ENCODE measurements around the gene GSKIP.

GSKIP gene

DNA sequence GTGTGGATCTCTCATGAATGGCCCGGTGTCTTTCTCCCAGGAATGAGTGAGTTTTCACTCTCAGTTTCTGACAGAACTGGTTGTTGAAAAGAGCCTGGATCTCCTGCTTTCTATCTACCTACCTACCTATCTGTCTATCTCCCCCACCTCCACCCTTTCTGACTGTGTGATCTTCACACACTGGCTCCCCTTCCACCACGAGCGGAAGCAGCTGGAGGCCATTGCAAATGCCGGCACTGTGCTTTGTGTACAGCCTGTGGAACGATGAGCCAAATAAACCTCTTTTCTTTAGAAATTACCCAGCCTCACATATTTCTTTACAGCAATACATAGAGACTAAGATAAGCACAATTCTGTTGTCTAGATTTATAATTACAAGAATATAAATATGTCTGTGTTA, 7.2 kb downstream of the GSKIP start:
- no peaks in the 10 kb centered on the region for H3K9me3 ChIP-seq (ENCODE audit: severe bottlenecking)
- no peak for ATAC-seq (ENCODE audit: low read depth)
- no peak for DNase-seq (ENCODE audit: low spot score)
- H3K36me3 ChIP-seq (ENCODE audit: low read depth) = peaks cover 10% of the 10 kb centered on the region; the same call in 1 of the 2 replicates
- H3K4me3 ChIP-seq (ENCODE audit: severe bottlenecking) = no peak overlapping the region
- H3K27me3 ChIP-seq (ENCODE audit: insufficient read depth, poor library complexity, severe bottlenecking) = no peaks in the 10 kb centered on the region
- no peak overlapping the region for H3K27ac ChIP-seq (ENCODE audit: poor library complexity, severe bottlenecking)
- TF ChIP-seq, protein P1, sequence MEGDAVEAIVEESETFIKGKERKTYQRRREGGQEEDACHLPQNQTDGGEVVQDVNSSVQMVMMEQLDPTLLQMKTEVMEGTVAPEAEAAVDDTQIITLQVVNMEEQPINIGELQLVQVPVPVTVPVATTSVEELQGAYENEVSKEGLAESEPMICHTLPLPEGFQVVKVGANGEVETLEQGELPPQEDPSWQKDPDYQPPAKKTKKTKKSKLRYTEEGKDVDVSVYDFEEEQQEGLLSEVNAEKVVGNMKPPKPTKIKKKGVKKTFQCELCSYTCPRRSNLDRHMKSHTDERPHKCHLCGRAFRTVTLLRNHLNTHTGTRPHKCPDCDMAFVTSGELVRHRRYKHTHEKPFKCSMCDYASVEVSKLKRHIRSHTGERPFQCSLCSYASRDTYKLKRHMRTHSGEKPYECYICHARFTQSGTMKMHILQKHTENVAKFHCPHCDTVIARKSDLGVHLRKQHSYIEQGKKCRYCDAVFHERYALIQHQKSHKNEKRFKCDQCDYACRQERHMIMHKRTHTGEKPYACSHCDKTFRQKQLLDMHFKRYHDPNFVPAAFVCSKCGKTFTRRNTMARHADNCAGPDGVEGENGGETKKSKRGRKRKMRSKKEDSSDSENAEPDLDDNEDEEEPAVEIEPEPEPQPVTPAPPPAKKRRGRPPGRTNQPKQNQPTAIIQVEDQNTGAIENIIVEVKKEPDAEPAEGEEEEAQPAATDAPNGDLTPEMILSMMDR (IDR thresholded peaks at IDR 0.05; ENCODE audit: poor library complexity, severe bottlenecking) = no peak
- H3K4me1 ChIP-seq (ENCODE audit: insufficient read depth, poor library complexity, severe bottlenecking) = no peaks in the 10 kb centered on the region

DNA sequence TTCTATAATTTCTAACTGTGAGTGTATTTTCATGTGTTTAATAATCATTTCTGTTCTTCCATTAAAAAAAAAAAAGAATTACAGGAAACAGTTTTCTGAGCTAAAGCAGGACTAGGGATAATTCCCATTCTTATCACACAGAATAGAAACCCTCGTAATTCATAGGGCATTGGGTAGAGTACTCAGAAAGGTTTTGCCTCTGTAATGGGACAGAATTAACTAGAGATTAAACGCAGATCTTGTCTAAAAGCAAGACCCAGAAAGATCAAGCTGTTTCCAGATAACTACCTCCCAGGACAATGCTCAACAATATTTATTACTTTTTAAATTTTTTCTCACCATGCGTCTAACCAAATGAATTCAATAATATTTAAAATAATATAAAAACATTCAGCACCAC, 10.2 kb downstream of the GSKIP start:
- no peak overlapping the region for H3K27ac ChIP-seq (ENCODE audit: poor library complexity, severe bottlenecking)
- no peaks in the 10 kb centered on the region for H3K4me1 ChIP-seq (ENCODE audit: insufficient read depth, poor library complexity, severe bottlenecking)
- no peak for ATAC-seq (ENCODE audit: low read depth)
- TF ChIP-seq, protein P1 (IDR thresholded peaks at IDR 0.05; ENCODE audit: poor library complexity, severe bottlenecking) = no peak
- no peak overlapping the region for H3K4me3 ChIP-seq (ENCODE audit: severe bottlenecking)
- no peaks in the 10 kb centered on the region for H3K9me3 ChIP-seq (ENCODE audit: severe bottlenecking)
- no peaks in the 10 kb centered on the region for H3K27me3 ChIP-seq (ENCODE audit: insufficient read depth, poor library complexity, severe bottlenecking)
- no peak for DNase-seq (ENCODE audit: low spot score)
- H3K36me3 ChIP-seq (ENCODE audit: low read depth) = 0 out of 2 replicates have a peak, but pooled peaks cover 4% of the 10 kb centered on the region

DNA sequence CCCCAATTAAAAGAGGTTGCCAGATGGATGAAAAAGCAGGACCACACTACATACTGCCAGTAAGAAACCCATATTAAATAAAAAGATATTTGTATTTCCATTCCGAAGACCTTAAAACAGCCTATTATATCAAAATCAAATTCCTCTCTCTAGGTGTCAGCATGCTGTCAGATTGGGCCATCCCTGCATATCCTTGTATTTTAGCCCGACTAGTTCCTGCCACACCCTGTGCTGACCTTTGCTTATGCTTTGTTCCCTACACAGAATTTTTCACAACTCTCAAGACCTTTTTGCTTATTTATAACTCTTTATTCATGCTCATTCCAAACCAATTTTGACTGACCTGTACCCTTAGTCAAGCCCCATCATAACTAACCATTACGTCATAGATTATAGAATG, 12.8 kb downstream of the GSKIP start:
- Histone ChIP-seq H3K36me3 (ENCODE audit: low read depth) (0 out of 2 replicates have a peak, but pooled peaks cover 1% of the 10 kb centered on the region), H3K9me3 (ENCODE audit: severe bottlenecking) (no peaks in the 10 kb centered on the region), H3K27me3 (ENCODE audit: insufficient read depth, poor library complexity, severe bottlenecking) (no peaks in the 10 kb centered on the region), H3K4me1 (ENCODE audit: insufficient read depth, poor library complexity, severe bottlenecking) (no peaks in the 10 kb centered on the region), H3K27ac (ENCODE audit: poor library complexity, severe bottlenecking) (no peak overlapping the region), H3K4me3 (ENCODE audit: severe bottlenecking) (no peak overlapping the region)
- TF ChIP-seq, protein P1 (IDR thresholded peaks at IDR 0.05; ENCODE audit: poor library complexity, severe bottlenecking) = peak; percentile 5
- peak; percentile 62; the same call in 2 of the 3 replicates for ATAC-seq (ENCODE audit: low read depth)
- DNase-seq (ENCODE audit: low spot score) = no peak

DNA sequence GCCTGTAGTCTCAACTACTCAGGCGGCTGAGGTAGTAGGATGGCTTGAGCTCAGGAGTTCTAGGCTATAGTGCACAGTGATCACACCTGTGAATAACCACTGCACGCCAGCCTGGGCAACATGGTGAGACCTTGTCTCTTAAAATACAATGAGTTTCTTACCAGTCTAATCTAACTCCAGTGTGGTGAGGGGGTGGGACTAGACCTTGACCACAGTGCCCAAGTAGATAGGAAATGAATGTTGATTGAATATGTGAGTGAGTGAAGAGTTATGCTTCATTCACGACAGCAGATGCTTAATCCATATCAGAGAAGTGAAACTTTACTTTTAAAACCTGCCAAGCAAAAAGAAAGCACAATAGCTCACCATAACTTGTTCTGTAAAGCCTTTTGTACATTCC, 17.4 kb downstream of the GSKIP start:
- H3K9me3 ChIP-seq (ENCODE audit: severe bottlenecking) = no peaks in the 10 kb centered on the region
- H3K4me3 ChIP-seq (ENCODE audit: severe bottlenecking) = no peak overlapping the region
- H3K27me3 ChIP-seq (ENCODE audit: insufficient read depth, poor library complexity, severe bottlenecking) = no peaks in the 10 kb centered on the region
- ATAC-seq (ENCODE audit: low read depth) = no peak
- no peak overlapping the region for H3K27ac ChIP-seq (ENCODE audit: poor library complexity, severe bottlenecking)
- H3K4me1 ChIP-seq (ENCODE audit: insufficient read depth, poor library complexity, severe bottlenecking) = no peaks in the 10 kb centered on the region
- H3K36me3 ChIP-seq (ENCODE audit: low read depth) = peaks cover 45% of the 10 kb centered on the region
- TF ChIP-seq, protein P1 (IDR thresholded peaks at IDR 0.05; ENCODE audit: poor library complexity, severe bottlenecking) = no peak
- DNase-seq (ENCODE audit: low spot score) = no peak

DNA sequence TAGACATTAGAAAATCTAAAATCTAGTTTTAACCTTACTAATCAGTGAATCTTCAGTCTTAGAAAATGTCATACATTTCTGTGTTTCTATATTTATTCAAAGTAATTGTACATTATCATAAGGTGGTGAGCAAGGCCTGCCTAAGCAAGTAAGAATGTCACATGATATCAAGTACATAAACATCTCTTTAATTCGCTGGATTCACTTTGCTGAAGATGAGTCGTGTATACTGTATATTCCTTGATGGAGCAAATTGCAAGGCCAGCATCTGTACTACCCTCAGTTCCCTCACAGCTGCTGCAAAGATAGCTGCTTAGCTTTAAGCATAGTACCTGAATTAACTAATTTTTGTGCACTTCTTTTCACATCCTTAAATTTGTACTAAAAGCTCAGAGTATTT, 20.1 kb downstream of the GSKIP start:
- no peaks in the 10 kb centered on the region for H3K9me3 ChIP-seq (ENCODE audit: severe bottlenecking)
- no peaks in the 10 kb centered on the region for H3K4me1 ChIP-seq (ENCODE audit: insufficient read depth, poor library complexity, severe bottlenecking)
- TF ChIP-seq, protein P1 (IDR thresholded peaks at IDR 0.05; ENCODE audit: poor library complexity, severe bottlenecking) = no peak
- DNase-seq (ENCODE audit: low spot score) (no peak), ATAC-seq (ENCODE audit: low read depth) (no peak)
- H3K27me3 ChIP-seq (ENCODE audit: insufficient read depth, poor library complexity, severe bottlenecking) = no peaks in the 10 kb centered on the region
- no peak overlapping the region for H3K4me3 ChIP-seq (ENCODE audit: severe bottlenecking)
- no peak overlapping the region for H3K27ac ChIP-seq (ENCODE audit: poor library complexity, severe bottlenecking)
- peaks cover 54% of the 10 kb centered on the region for H3K36me3 ChIP-seq (ENCODE audit: low read depth)
